Measurements from ENCODE around the gene RLN2. TPM values are rescaled to one million over a fixed set of nuclear protein-coding genes. Genes with fewer than 3 reads are reported as not detected.
"Not testable (repeated sequence)": the region's sequence is repeated elsewhere in the genome, so short reads cannot be mapped to it uniquely, and the experiment has no call there.

RLN2 gene, protein sequence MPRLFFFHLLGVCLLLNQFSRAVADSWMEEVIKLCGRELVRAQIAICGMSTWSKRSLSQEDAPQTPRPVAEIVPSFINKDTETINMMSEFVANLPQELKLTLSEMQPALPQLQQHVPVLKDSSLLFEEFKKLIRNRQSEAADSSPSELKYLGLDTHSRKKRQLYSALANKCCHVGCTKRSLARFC
- not detected for total RNA-seq
- long read RNA-seq, result 0 reads

DNA sequence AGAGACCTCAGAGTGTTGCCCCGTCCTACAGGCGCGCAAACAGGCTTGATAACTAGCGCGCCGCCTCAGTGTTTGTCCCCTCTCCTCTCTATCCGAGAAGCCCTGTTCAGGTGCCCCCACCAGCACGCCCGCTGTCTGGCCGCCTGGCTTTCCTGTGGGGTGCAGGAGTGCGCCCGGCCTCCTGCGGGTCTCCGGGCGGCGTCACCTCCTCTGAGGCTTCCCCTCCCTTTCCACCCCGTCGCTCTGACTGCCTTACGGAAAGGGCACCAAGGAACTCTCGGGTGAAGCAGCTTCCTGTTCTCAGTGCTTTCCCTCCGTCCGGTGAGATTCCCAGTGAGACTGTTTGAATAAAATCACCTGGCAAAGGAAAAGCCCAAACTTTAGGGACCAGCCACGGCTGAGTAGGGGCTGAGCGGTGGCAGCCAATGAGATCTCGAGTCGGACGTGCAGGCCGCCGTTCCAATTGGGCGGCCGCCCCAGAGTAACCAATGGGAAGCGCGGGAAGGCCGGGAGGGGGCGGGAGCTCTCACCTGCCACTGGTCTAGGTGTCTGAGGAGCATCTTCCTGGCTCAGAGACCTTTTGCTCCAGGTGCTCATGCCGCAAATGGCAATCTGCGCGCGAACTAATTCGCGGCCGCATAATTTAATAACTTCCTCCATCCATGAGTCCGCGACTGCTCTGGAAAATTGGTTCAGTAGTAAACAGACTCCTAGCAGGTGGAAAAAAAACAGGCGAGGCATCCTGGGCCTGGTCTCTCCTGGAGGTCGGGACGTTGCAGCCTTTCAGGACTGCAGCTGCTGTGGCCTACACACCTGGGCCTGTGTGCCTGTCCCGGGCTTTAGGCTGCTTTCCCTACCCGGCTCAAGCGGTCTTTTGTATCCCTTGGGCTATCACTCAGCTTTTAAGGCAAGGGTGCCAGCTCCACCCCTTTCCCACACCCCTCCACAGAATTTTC, at the start of gene RLN2:
Gene RLN2, minus strand, starts transcription at position 877 of the 956 bp plus-strand sequence. Its CDS starts 136 bp downstream, at position 741.
- DNase-seq; intact Hi-C loops (cut with DNase I): not testable (repeated sequence)
- peak; percentile 100 for ATAC-seq (ENCODE audit: poor library complexity)

- DNase-seq (no peak), ATAC-seq (ENCODE audit: poor library complexity) (no peak)
- intact Hi-C loops (cut with DNase I), result no loop called here
These were observed 49.7 kb upstream of the RLN2 start for GRCh38 chr9:5354184-5354583.

DNA sequence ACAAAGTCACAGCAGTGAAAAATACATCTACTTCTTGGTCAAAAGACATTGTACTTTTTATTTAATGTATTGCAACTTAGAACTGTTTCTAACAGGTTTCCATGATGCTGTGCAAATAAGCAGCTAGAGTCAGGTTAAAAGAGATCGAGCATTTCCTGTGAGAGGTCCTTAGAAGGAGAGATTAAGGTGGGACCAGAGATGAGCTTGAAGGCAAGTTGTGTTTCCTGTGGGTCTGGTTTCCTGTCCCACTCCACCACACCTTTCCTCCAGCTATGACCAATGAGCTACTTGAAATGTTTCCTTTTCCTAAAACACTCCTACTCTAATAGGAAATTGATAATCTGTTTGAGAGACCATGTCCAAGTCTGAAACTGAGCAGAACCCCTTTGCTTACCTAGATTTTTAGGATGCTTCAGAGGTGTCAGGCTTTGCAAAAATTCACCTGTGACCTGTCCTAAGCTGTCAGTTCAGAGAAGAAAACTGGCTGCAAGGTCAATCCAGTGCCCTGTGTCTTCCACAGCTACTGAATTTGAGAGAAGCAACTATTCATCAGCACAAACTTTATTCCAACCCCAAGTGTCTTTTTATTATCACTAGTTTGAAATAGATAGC, 48.2 kb upstream of the RLN2 start:
- intact Hi-C loops (cut with DNase I), result no loop called here
- no peak for ATAC-seq (ENCODE audit: poor library complexity)

GRCh38 chr9:5338992-5339981, 34.8 kb upstream of the RLN2 start, which contains the start of gene RLN1:
TSS of gene RLN1 (minus strand) at chr9:5339876. CDS start at chr9:5339746, 130 bp downstream.
- intact Hi-C loops (cut with DNase I); DNase-seq: not testable (repeated sequence)
- peak; percentile 100 for ATAC-seq (ENCODE audit: poor library complexity)

More for the DNA sequence above, 48.2 kb upstream of the RLN2 start:
- DNase-seq, result no peak

- intact Hi-C loops (cut with DNase I), result no loop called here
- ATAC-seq (ENCODE audit: poor library complexity) (no peak), DNase-seq (no peak)
These were observed 32.2 kb upstream of the RLN2 start for GRCh38 chr9:5336688-5337087.

- ATAC-seq (ENCODE audit: poor library complexity); intact Hi-C loops (cut with DNase I); DNase-seq: not testable (repeated sequence)
These were observed 26.8 kb upstream of the RLN2 start for GRCh38 chr9:5331276-5331675.

GRCh38 chr9:5326893-5327548, 22.5 kb upstream of the RLN2 start:
- DNase-seq (no peak), ATAC-seq (ENCODE audit: poor library complexity) (no peak)
- intact Hi-C loops (cut with DNase I), result no loop called here

DNA sequence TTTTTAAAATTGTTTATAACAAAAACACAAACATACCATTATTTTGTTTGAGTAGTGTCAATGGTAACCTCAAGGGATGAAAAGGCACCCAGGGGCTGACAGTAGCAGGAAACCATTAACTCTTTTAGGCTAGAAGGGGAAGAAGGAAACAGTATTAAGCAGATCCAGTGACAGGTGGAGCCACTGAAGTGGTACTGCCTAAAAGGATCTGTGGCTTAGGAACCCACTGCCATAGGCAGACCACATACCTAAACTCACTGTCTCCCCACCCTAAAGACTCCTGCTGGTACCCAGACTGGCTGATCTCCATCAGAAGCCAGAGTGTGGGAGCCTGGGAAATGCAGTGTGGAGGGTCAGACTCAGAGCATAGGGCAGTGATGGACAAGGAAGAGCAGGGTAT, 21.7 kb upstream of the RLN2 start:
- DNase-seq (no peak), ATAC-seq (ENCODE audit: poor library complexity) (no peak)
- intact Hi-C loops (cut with DNase I), result no loop called here

GRCh38 chr9:5321601-5322000, 17.1 kb upstream of the RLN2 start:
- intact Hi-C loops (cut with DNase I); DNase-seq; ATAC-seq (ENCODE audit: poor library complexity): not testable (repeated sequence)

DNA sequence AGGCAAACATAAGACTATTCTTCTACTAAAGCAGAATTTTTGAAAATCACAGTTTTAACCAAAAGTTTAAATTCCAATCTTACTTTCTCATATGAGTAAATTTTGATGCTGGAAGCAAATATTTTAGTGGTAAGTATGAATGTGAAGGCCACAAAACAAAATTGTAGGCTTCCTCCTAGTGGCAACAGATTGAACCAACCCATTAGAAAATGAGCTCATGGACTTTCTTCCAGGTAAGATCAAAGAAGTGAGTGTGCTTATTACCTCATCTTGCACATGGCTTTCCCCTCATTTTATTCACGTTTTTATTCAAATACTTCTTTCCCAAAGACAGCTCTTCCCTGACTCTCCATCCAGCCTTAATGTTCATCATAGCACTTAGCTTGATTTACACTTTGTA, 16.5 kb upstream of the RLN2 start:
- intact Hi-C loops (cut with DNase I), result no loop called here
- DNase-seq, result no peak

GRCh38 chr9:5316406-5316805, 11.9 kb upstream of the RLN2 start:
- intact Hi-C loops (cut with DNase I); ATAC-seq (ENCODE audit: poor library complexity); DNase-seq: not testable (repeated sequence)

More for the DNA sequence above, 16.5 kb upstream of the RLN2 start:
- ATAC-seq (ENCODE audit: poor library complexity), result no peak

- ATAC-seq (ENCODE audit: poor library complexity) (no peak), DNase-seq (no peak)
- intact Hi-C loops (cut with DNase I), result no loop called here
These were observed 10.8 kb upstream of the RLN2 start for GRCh38 chr9:5315187-5315923.

- no peak for DNase-seq
- ATAC-seq (ENCODE audit: poor library complexity), result no peak
- intact Hi-C loops (cut with DNase I), result no loop called here
These were observed 6.3 kb upstream of the RLN2 start for GRCh38 chr9:5310851-5311250.

GRCh38 chr9:5305741-5306140, 1.2 kb upstream of the RLN2 start:
- no peak for DNase-seq
- no peak for ATAC-seq (ENCODE audit: poor library complexity)
- intact Hi-C loops (cut with DNase I), result no loop called here

DNA sequence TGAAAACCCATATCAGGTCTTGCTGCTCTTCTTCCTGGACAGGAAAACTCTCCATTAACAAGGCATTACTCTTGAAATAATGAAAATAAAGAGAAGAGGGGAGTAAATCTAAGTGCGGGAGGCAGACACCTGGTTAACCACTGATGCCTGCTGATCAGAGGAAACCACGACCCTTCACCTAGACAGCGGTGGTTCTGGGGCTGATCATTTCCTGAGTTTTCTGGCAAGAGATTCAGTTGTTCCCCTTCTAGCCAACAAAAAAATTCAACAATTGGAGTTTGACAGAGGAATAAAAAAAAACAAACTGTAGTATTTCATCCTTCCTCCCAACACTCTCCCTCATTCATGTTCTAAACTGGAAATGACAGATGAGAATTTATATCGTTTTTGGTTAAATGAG, 3.0 kb downstream of the RLN2 start:
- DNase-seq (no peak), ATAC-seq (ENCODE audit: poor library complexity) (no peak)
- intact Hi-C loops (cut with DNase I), result no loop called here

DNA sequence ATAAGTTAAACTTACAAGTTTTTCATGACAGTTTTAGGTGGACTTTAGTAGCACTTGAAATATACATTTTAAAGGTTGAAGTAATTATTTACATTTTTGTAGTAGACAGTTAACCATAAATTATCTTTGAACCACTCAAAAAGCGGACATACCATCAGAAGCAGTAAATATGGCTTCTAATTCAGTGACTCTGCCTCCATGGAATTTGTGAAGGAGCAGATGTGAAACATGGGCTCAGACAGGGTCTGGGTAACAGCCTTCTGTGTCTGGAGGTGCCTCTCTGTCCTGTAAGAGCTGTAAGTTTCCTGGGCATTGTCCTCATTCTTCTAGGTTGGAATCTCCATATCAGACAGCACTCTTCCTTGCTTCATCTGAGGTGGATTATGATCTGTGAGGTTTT, 12.4 kb downstream of the RLN2 start:
- no peak for ATAC-seq (ENCODE audit: poor library complexity)
- intact Hi-C loops (cut with DNase I), result no loop called here
- DNase-seq, result no peak

- DNase-seq, result no peak
- intact Hi-C loops (cut with DNase I), result loop anchor here (10.0 kb wide), 1 partner anchor 64 kb away; no protein-coding TSS in a partner anchor
- ATAC-seq (ENCODE audit: poor library complexity), result no peak
These were observed 15.9 kb downstream of the RLN2 start for GRCh38 chr9:5288591-5288990.
